Left lung (tissue), 10 donors: ENCODE results near the gene UGT2A3. TPM values are rescaled to one million over a fixed set of nuclear protein-coding genes. Genes with fewer than 3 reads are reported as not detected.

ENCODE experiments used
- ATAC-seq: fragments of 200-7000 bp; cut with Tn5 transposase; one replicate; pipeline ENCODE4 v1.9.1; 2020; ENCODE audit warnings: moderate library complexity
- DNase-seq, 4 donors: peaks; one replicate each; pipeline ENCODE4 v3.0.0-alpha.2; 2013 to 2020
- H3K27ac ChIP-seq, 2 donors: fragments of 200-600 bp; sonication (generic) in 1 of 2; one replicate each; pipeline versions ENCODE4 v1.5.0 to v1.8.0; 2020 to 2021
- H3K27me3 ChIP-seq, 2 donors: fragments of 200-600 bp; sonication (generic) in 1 of 2; one replicate each; pipeline versions ENCODE4 v1.5.0 to v1.8.0; 2020 to 2021
- H3K36me3 ChIP-seq, 2 donors: fragments of 200-600 bp; sonication (generic) in 1 of 2; one replicate each; pipeline versions ENCODE4 v1.5.0 to v1.8.0; 2020 to 2021
- H3K4me1 ChIP-seq, 2 donors: fragments of 200-600 bp; one replicate each; pipeline ENCODE4 v1.8.0; 2021
- H3K4me3 ChIP-seq, 2 donors: fragments of 200-600 bp; sonication (generic) in 1 of 2; one replicate each; pipeline versions ENCODE4 v1.5.0 to v1.8.0; 2020 to 2021; ENCODE audit warnings: mild to moderate bottlenecking in 1 of 2
- H3K9me3 ChIP-seq, 2 donors: fragments of 200-600 bp; sonication (generic) in 1 of 2; one replicate each; pipeline versions ENCODE4 v1.5.0 to v1.8.0; 2020 to 2021
- intact Hi-C, 2 donors: fragments of 100-400 bp; cut with DNase I; formaldehyde crosslinking; loops; one replicate each; pipeline versions ENCODE4 v1.11.2 to v1.14.2; 2022
- polyA plus RNA-seq, 6 donors: library from polyadenylated mRNA; unstranded; fragments of 120-200 nt; gene quantifications; one replicate each; pipeline ENCODE4 v1.2.1, GENCODE V29; 2013; ENCODE audit not compliant: insufficient read length in 6 of 6
- total RNA-seq, 2 donors: library from RNA; stranded (reverse); fragmentation: NEBNext Ultra II Directional; extraction: Animal tissue kit (Norgen Biotek cat#: 25700); gene quantifications; one replicate each; pipeline ENCODE4 v1.2.1, GENCODE V29; 2021
- TF ChIP-seq, protein P1 (sequence below), 2 donors: fragments of 200-600 bp; sonication (generic) in 1 of 2; IDR thresholded peaks; one replicate each; pipeline versions ENCODE4 v1.5.0 to v1.8.0; 2021; ENCODE audit warnings: antibody characterized with exemption in 2 of 2
- donor health status: DM: no; HTN: yes; CAD: no.
- donor health status: DM: no; HTN: no; CAD: no.

UGT2A3 gene
- total and polyA plus RNA-seq, 8 donors = 1.5 to 23.3 (median 5.2) TPM; not detected in 2

DNA sequence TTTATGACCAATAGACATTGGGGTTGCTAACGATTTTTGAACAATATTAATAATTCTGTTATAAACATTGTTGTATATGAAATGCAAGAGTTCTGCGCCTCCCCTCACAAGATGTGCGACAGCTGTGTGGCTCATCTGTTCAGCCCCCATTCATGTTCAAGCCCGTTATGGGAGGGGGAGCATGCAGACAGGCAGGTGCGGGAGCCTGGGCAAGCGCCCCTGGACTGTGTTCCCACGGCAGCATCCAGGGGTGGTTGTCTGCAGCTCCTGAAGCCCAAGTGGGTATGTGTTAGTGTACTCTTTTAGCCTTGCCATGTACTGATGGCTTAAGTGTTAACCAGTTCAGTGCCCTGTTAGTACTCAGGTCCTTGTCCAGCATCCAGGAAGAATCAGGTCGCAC lies 34.6 kb downstream of the UGT2A3 start:
- TF ChIP-seq, protein P1, sequence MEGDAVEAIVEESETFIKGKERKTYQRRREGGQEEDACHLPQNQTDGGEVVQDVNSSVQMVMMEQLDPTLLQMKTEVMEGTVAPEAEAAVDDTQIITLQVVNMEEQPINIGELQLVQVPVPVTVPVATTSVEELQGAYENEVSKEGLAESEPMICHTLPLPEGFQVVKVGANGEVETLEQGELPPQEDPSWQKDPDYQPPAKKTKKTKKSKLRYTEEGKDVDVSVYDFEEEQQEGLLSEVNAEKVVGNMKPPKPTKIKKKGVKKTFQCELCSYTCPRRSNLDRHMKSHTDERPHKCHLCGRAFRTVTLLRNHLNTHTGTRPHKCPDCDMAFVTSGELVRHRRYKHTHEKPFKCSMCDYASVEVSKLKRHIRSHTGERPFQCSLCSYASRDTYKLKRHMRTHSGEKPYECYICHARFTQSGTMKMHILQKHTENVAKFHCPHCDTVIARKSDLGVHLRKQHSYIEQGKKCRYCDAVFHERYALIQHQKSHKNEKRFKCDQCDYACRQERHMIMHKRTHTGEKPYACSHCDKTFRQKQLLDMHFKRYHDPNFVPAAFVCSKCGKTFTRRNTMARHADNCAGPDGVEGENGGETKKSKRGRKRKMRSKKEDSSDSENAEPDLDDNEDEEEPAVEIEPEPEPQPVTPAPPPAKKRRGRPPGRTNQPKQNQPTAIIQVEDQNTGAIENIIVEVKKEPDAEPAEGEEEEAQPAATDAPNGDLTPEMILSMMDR (IDR thresholded peaks at IDR 0.05) = no peak
- H3K27ac ChIP-seq = no peak overlapping the region
- no peaks in the 10 kb centered on the region for H3K27me3 ChIP-seq
- ATAC-seq = no peak
- DNase-seq = peak in 1 of 4 donors; percentile 53
- H3K4me1 ChIP-seq = no peaks in the 10 kb centered on the region
- H3K9me3 ChIP-seq = no peaks in the 10 kb centered on the region
- no peaks in the 10 kb centered on the region for H3K36me3 ChIP-seq
- H3K4me3 ChIP-seq = no peak overlapping the region
- intact Hi-C loops = no loop called here

DNA sequence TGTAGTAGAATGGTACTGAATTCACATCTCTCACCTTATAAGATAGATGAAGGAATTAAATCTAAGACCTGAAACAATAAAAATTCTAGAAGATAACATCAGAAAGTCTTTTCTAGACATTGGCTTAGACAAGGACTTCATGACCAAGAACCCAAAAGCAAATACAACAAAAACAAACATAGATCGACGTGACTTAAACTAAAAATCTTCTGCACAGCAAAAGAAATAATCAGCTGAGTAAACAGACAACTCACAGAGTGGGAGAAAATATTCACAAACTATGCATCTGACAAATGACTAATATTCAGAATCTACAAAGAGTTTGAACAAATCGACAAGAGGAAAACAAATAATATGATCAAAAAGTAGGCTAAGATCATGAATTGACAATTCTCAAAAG lies 38.8 kb downstream of the UGT2A3 start:
- intact Hi-C loops = no loop called here
- ATAC-seq (no peak), DNase-seq (no peak)
- Histone ChIP-seq H3K4me1 (no peaks in the 10 kb centered on the region), H3K9me3 (no peaks in the 10 kb centered on the region), H3K27me3 (no peaks in the 10 kb centered on the region), H3K36me3 (no peaks in the 10 kb centered on the region), H3K27ac (no peak overlapping the region), H3K4me3 (no peak overlapping the region)
- TF ChIP-seq, protein P1 (IDR thresholded peaks at IDR 0.05) = no peak

DNA sequence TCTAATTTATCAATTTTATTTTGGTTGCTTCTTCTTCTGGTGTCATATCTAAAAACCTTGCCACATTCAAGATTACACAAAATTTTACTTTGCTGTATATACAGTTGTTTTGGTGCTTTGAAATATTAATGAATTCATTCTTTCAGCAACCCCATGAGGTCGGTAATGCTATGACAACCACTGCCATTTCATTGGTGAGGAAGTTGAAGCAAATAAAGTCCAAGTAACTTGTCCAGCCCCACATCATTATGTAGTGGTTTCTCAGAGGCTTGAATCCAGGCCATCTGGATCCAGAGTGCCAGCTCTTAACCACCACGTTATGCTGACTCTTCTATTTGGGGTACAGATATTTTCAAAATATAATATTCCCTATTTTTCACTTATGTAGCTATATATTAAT lies 42.2 kb downstream of the UGT2A3 start:
- intact Hi-C loops = no loop called here
- H3K4me1 ChIP-seq = peaks cover 0 to 4% of the 10 kb centered on the region in 2 donors
- no peak for DNase-seq
- no peaks in the 10 kb centered on the region for H3K36me3 ChIP-seq
- H3K27ac ChIP-seq = no peak overlapping the region
- ATAC-seq = no peak
- TF ChIP-seq, protein P1 (IDR thresholded peaks at IDR 0.05) = no peak
- no peaks in the 10 kb centered on the region for H3K27me3 ChIP-seq
- no peak overlapping the region for H3K4me3 ChIP-seq
- H3K9me3 ChIP-seq = no peaks in the 10 kb centered on the region

DNA sequence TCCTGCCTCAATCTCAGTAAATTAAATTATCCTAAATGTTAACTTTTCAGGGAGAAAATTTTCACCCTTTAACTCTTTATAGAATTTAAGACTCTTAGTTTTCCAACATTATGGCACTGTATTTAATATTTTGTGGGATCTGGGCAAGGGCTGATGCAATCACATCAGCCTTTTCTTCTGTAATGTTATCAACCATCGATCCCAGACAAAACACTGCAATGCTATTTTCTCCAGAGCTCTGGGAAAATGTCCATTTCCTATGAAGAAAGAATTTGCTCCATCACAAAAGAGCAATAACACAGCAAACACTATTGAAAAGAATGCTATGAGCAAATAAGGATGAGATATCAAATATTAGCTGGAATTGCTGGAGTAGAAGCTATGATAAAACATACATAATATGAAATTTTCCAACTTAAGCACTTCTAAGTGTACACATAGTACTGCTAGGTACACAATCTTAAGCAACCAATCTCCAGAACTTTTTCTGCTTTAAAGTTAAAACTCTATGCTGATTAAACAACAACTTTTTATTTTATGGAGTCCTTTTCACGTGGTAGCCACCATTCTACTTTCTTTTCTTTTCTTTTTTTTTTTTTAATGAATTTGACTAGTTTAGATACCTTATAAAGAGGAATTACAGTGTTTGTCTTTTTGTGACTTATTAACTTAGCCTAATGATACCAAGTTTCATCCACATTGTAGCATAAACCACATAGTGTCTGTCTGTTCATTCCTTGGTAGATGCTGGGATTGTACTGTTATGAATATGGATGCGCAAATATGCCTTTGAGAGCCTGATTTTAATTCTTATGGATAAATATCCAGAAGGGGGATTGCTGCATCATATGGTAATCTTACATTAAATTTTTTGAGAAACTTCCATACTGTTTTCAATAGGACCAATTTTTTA lies 43.6 kb downstream of the UGT2A3 start:
- H3K4me3 ChIP-seq = no peak overlapping the region

DNA sequence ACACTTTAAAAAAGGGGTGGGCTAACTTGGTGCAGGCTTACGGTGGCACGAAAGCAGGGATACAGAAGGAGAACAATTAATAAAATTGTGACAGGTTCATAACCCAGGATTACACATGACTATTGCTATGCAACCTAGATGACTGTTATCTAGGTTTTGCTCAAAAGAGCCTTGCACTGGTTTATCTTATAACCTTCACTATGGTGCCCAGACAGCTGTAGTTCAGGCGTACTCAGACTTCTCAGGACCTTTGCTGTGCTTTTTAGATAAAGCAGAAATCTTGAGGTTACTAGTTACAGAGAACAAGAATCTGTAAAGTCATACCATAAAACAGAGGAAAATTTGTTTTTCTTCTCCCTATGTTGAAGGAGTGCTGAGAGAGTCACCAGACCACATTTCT lies 44.4 kb downstream of the UGT2A3 start:
- no peaks in the 10 kb centered on the region for H3K36me3 ChIP-seq
- no peaks in the 10 kb centered on the region for H3K27me3 ChIP-seq
- ATAC-seq = no peak
- no peaks in the 10 kb centered on the region for H3K9me3 ChIP-seq
- no peak overlapping the region for H3K27ac ChIP-seq
- H3K4me3 ChIP-seq = no peak overlapping the region
- DNase-seq = no peak
- peaks cover 0 to 4% of the 10 kb centered on the region in 2 donors for H3K4me1 ChIP-seq
- intact Hi-C loops = no loop called here
- TF ChIP-seq, protein P1 (IDR thresholded peaks at IDR 0.05) = no peak

More for the DNA sequence above, 43.6 kb downstream of the UGT2A3 start:
- ATAC-seq = peak; percentile 7
- Histone ChIP-seq H3K4me1 (peaks cover 0 to 4% of the 10 kb centered on the region in 2 donors), H3K27me3 (no peaks in the 10 kb centered on the region), H3K27ac (peak overlapping the region in 1 of 2 donors; percentile 6), H3K9me3 (no peaks in the 10 kb centered on the region), H3K36me3 (no peaks in the 10 kb centered on the region)
- intact Hi-C loops = no loop called here
- TF ChIP-seq, protein P1 (IDR thresholded peaks at IDR 0.05) = no peak
- no peak for DNase-seq
